Vagina (tissue), 2 donors: Measurements from ENCODE around the gene RAB3B.

Experiments
- POLR2A ChIP-seq, 2 donors: fragments of 450-650 bp; IDR thresholded peaks; one replicate each; pipeline ENCODE4 v1.6.1; 2017; ENCODE audit warnings: antibody characterized with exemption in 2 of 2, mild to moderate bottlenecking in 2 of 2, moderate library complexity in 2 of 2
- POLR2AphosphoS5 ChIP-seq, 2 donors: sonication (generic); formaldehyde crosslinking; IDR thresholded peaks; one replicate each; pipeline ENCODE4 v1.9.0; 2017; ENCODE audit warnings: antibody characterized with exemption in 2 of 2, mild to moderate bottlenecking in 2 of 2, low read depth in 1 of 2; ENCODE audit not compliant: insufficient read depth in 1 of 2
- TF ChIP-seq, protein P1 (sequence below), 3 experiments: fragments of 450-650 bp in 2 of 3; fragments of 200-600 bp in 1 of 3; sonication (generic) in 1 of 3; IDR thresholded peaks; one replicate each; pipeline ENCODE4 v1.5.1; 2017 to 2019; ENCODE audit warnings: antibody characterized with exemption in 3 of 3, mild to moderate bottlenecking in 2 of 3, moderate library complexity in 2 of 3

DNA sequence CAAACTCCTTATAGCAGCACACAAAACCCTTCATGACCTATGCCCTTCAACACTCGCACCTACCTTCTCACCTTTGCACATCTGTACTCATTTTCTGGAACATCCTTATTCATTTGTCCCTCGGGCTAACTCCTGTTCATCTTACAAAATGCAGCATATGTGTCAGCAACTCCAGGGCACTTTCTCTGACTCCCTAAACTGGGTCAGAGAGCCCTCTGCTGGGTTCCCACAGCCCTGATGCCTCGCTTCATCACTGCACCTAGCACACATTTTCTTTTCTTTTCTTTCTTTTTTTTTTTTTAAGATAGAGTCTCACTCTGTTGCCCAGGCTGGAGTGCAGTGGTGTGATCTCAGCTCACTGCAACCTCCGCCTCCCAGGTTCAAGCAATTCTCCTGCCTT is 54.0 kb downstream of the RAB3B start:
- TF ChIP-seq POLR2A (IDR thresholded peaks at IDR 0.05) (no peak), POLR2AphosphoS5 (IDR thresholded peaks at IDR 0.05; ENCODE audit: insufficient read depth in 1 of 2, low read depth in 1 of 2) (no peak)
- TF ChIP-seq, protein P1, sequence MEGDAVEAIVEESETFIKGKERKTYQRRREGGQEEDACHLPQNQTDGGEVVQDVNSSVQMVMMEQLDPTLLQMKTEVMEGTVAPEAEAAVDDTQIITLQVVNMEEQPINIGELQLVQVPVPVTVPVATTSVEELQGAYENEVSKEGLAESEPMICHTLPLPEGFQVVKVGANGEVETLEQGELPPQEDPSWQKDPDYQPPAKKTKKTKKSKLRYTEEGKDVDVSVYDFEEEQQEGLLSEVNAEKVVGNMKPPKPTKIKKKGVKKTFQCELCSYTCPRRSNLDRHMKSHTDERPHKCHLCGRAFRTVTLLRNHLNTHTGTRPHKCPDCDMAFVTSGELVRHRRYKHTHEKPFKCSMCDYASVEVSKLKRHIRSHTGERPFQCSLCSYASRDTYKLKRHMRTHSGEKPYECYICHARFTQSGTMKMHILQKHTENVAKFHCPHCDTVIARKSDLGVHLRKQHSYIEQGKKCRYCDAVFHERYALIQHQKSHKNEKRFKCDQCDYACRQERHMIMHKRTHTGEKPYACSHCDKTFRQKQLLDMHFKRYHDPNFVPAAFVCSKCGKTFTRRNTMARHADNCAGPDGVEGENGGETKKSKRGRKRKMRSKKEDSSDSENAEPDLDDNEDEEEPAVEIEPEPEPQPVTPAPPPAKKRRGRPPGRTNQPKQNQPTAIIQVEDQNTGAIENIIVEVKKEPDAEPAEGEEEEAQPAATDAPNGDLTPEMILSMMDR (IDR thresholded peaks at IDR 0.05): no peak
